K562 (cell line): Measurements from ENCODE around the gene PIP4K2A. TPM values are rescaled to one million over a fixed set of nuclear protein-coding genes. Genes with fewer than 3 reads are reported as not detected.

Experiments
- ATAC-seq: fragments of 200-7000 bp; cut with Tn5 transposase; 3 replicates; pipeline ENCODE4 v1.9.1; 2020; ENCODE audit warnings: moderate library complexity
- BruUV-seq: library from RNA; stranded (reverse); fragments of 400-500 nt; replicated peaks from 2 replicates; lab custom pipeline; 2021; lab: Mats Ljungman, UMichigan
- CTCF ChIA-PET: fragments of 300-600 bp; formaldehyde crosslinking; extraction: SDS; loops from one replicate; lab custom pipeline; 2021; ENCODE audit warnings: low intra/inter-chr PET ratio; lab: Yijun Ruan, JAX
- POLR2A ChIA-PET: fragments of 300-600, 350-650 bp; sonication (Branson Sonifier 250); formaldehyde crosslinking; extraction: SDS; loops from one replicate; lab custom pipeline; 2021; ENCODE audit warnings: antibody characterized with exemption, inconsistent platforms; lab: Yijun Ruan, JAX
- DNase-seq, 4 experiments: peaks; one replicate each; pipeline versions ENCODE4 v3.0.0 to v3.0.0-alpha.2; 2011 to 2018; ENCODE audit warnings: low spot score in 3 of 4, mixed read lengths in 3 of 4; ENCODE audit errors: extremely low read depth in 1 of 4
- FAIRE-seq: peaks from 2 replicates; lab custom pipeline; 2011; peaks lifted over from hg19 to GRCh38; lab: Jason Lieb, UNC
- H2AFZ ChIP-seq: 2 replicates; pipeline ENCODE4 v1.6.0; 2011; ENCODE audit warnings: low read depth, low read length, control low read depth, inconsistent platforms
- H3K27ac ChIP-seq: fragments of 200-600 bp; 3 replicates; pipeline ENCODE4 v1.8.0; 2011; ENCODE audit warnings: low read depth, mild to moderate bottlenecking, control low read depth, inconsistent platforms, low read length, moderate library complexity, mixed read lengths; ENCODE audit errors: extremely low read depth
- H3K27me3 ChIP-seq, 2 experiments: fragments of 300-600 bp in 1 of 2; 2 replicates in 1 of 2; 3 replicates in 1 of 2; pipeline versions ENCODE4 v1.6.0 to v1.8.0; 2011; ENCODE audit warnings: inconsistent platforms in 2 of 2, low read length in 2 of 2, mild to moderate bottlenecking in 1 of 2, mixed read lengths in 1 of 2, moderate library complexity in 1 of 2; ENCODE audit not compliant: control insufficient read depth in 2 of 2, insufficient read depth in 2 of 2
- H3K36me3 ChIP-seq: fragments of 300-600 bp; 3 replicates; pipeline ENCODE4 v1.8.0; 2011; ENCODE audit warnings: mild to moderate bottlenecking, low read length, inconsistent platforms; ENCODE audit not compliant: control insufficient read depth, insufficient read depth
- H3K4me1 ChIP-seq, 2 experiments: fragments of 200-600 bp in 1 of 2; replicated peaks in 1 of 2; 2 replicates in 1 of 2; 3 replicates in 1 of 2; pipeline versions ENCODE4 v1.5.1 to v1.8.0; 2011; ENCODE audit warnings: inconsistent platforms in 2 of 2, low read length in 2 of 2, mild to moderate bottlenecking in 1 of 2, mixed read lengths in 1 of 2, moderate library complexity in 1 of 2; ENCODE audit not compliant: control insufficient read depth in 2 of 2, insufficient read depth in 2 of 2
- H3K4me2 ChIP-seq: 2 replicates; pipeline ENCODE4 v1.6.1; 2011; ENCODE audit warnings: low read length, control low read depth, inconsistent platforms, mixed read lengths; ENCODE audit not compliant: insufficient read depth
- H3K4me3 ChIP-seq: fragments of 200-600 bp; sonication (generic), shearing (Covaris generic); 2 replicates; pipeline ENCODE4 v1.5.1; 2016; ENCODE audit warnings: control low read depth, inconsistent platforms
- H3K79me2 ChIP-seq: fragments of 200-600 bp; 3 replicates; pipeline ENCODE4 v1.8.0; 2011; ENCODE audit warnings: low read length, inconsistent platforms; ENCODE audit not compliant: control insufficient read depth, insufficient read depth
- H3K9ac ChIP-seq, 2 experiments: 2 replicates each; pipeline versions ENCODE4 v1.6.0 to v1.6.1; 2011; ENCODE audit warnings: low read depth in 2 of 2, low read length in 2 of 2, control low read depth in 1 of 2, inconsistent platforms in 1 of 2, mild to moderate bottlenecking in 1 of 2, mixed read lengths in 1 of 2; ENCODE audit not compliant: insufficient read depth in 1 of 2
- H3K9me1 ChIP-seq: one replicate; pipeline ENCODE4 v1.6.0; 2011; ENCODE audit warnings: inconsistent platforms, mild to moderate bottlenecking, low read length, moderate library complexity; ENCODE audit not compliant: control insufficient read depth, insufficient read depth
- H3K9me3 ChIP-seq: replicated peaks from 2 replicates; pipeline ENCODE4 v1.5.1; 2011; ENCODE audit warnings: low read depth, low read length, inconsistent platforms; ENCODE audit not compliant: control insufficient read depth, insufficient read depth
- H4K20me1 ChIP-seq: replicated peaks from 2 replicates; pipeline ENCODE4 v1.6.1; 2011; ENCODE audit warnings: low read length, inconsistent platforms, mixed read lengths; ENCODE audit not compliant: control insufficient read depth, insufficient read depth
- ARNT ChIP-seq, 2 experiments: fragments of 450-650 bp; IDR thresholded peaks; 2 replicates each; pipeline ENCODE4 v1.6.1; 2016; ENCODE audit warnings: mild to moderate bottlenecking in 1 of 2
- BCOR ChIP-seq: fragments of 450-650 bp; IDR thresholded peaks from 2 replicates; pipeline ENCODE4 v1.6.1; 2016
- CBFA2T2 ChIP-seq: fragments of 450-650 bp; conservative IDR thresholded peaks from 2 replicates; pipeline ENCODE4 v1.6.1; 2017; ENCODE audit warnings: mild to moderate bottlenecking
- E2F1 ChIP-seq: sonication (generic); formaldehyde crosslinking; IDR thresholded peaks from 2 replicates; pipeline ENCODE4 v1.8.1; 2023; ENCODE audit warnings: mild to moderate bottlenecking, missing genetic modification reagents, moderate library complexity
- FOXP1 ChIP-seq: sonication (generic); formaldehyde crosslinking; IDR thresholded peaks from 2 replicates; pipeline ENCODE4 v1.8.0; 2022; ENCODE audit warnings: mild to moderate bottlenecking, missing genetic modification reagents
- HDGF ChIP-seq: fragments of 450-650 bp; IDR thresholded peaks from 2 replicates; pipeline ENCODE4 v1.6.1; 2016
- MNT ChIP-seq, 2 experiments: fragments of 450-650 bp; conservative IDR thresholded peaks; 2 replicates each; pipeline ENCODE4 v1.6.1; 2017; ENCODE audit warnings: mild to moderate bottlenecking in 2 of 2, moderate library complexity in 2 of 2
- NCOA6 ChIP-seq: fragments of 450-650 bp; IDR thresholded peaks from 2 replicates; pipeline ENCODE4 v1.6.1; 2017; ENCODE audit warnings: mild to moderate bottlenecking
- NR3C1 ChIP-seq: sonication (generic); formaldehyde crosslinking; IDR thresholded peaks from 2 replicates; pipeline ENCODE4 v1.8.1; 2022; ENCODE audit warnings: missing genetic modification reagents
- RBFOX2 ChIP-seq: fragments of 200-400 bp; formaldehyde crosslinking; IDR thresholded peaks from 2 replicates; pipeline ENCODE4 v1.6.1; 2017; ENCODE audit warnings: low read depth, mild to moderate bottlenecking, low read length, moderate library complexity
- SETDB1 ChIP-seq: IDR thresholded peaks from one replicate; pipeline ENCODE4 v1.6.1; 2012; ENCODE audit warnings: low read length, control low read depth, inconsistent platforms
- SMARCE1 ChIP-seq: fragments of 450-650 bp; IDR thresholded peaks from 2 replicates; pipeline ENCODE4 v1.7.1; 2016; ENCODE audit warnings: mild to moderate bottlenecking
- ZBTB1 ChIP-seq: sonication (generic); formaldehyde crosslinking; IDR thresholded peaks from 2 replicates; pipeline ENCODE4 v1.8.1; 2023; ENCODE audit warnings: missing genetic modification reagents, low read depth, mild to moderate bottlenecking, borderline replicate concordance
- ZNF280B ChIP-seq: fragments of 250-450 bp; sonication (Bioruptor Pico); IDR thresholded peaks from 2 replicates; pipeline ENCODE4 v1.5.1; 2021; ENCODE audit warnings: mild to moderate bottlenecking
- WGBS: fragments of 100-300 bp; shearing (Covaris generic); methylation state at CpG from one replicate; pipeline ENCODE4 v1.1.6; 2016; ENCODE audit warnings: low coverage, mixed read lengths; ENCODE audit not compliant: insufficient coverage; ENCODE audit errors: missing lambda C conversion rate; 5-methylcytosine and 5-hydroxymethylcytosine counted together
- in situ Hi-C: fragments of 300-500 bp; cut with MboI; formaldehyde crosslinking; loops from 4 replicates; pipeline ENCODE4 v1.15.0; 2018; ENCODE audit warnings: inconsistent platforms, mixed read lengths
- intact Hi-C: fragments of 100-400 bp; cut with micrococcal nuclease; formaldehyde crosslinking; loops from 2 replicates; pipeline ENCODE4 v1.14.2; 2022
- polyA plus RNA-seq, 8 experiments: library from polyadenylated mRNA; depleted of rRNA in 4 of 8; stranded (reverse) in 5 of 8; unstranded in 3 of 8; fragments of >200 nt; fragmentation: Nextera tagmentation in 2 of 8; fragmentation: Illumina TruSeq in 1 of 8; extraction: Ambion mirVana in 2 of 8; extraction: Trizol in 1 of 8; gene quantifications; 2 replicates each; pipeline versions ENCODE4 v1.2.1 to v1.2.3, GENCODE V29; 2011 to 2014; ENCODE audit warnings: inconsistent platforms in 1 of 8, missing spikeins in 1 of 8
- total RNA-seq, 7 experiments: library from RNA; depleted of rRNA in 6 of 7; stranded (reverse); fragments of >200 nt in 6 of 7; fragmentation: Illumina TruSeq in 2 of 7; extraction: Trizol in 2 of 7; gene quantifications; 2 replicates each; pipeline versions ENCODE4 v1.2.1 to v1.2.3, GENCODE V29; 2011 to 2021; ENCODE audit warnings: low replicate concordance in 1 of 7
- TF ChIP-seq, protein P1 (sequence below): fragments of 450-650 bp; IDR thresholded peaks from 2 replicates; pipeline ENCODE4 v1.6.1; 2016; ENCODE audit warnings: antibody characterized with exemption

The PIP4K2A gene
- total and polyA plus RNA-seq, 9 of the 15 experiments (the other 6 are each of a cell fraction or from before 2014, with no cell fraction given): 35.6 to 117 (median 71.9) TPM

- Histone ChIP-seq H3K4me1 (peaks cover 19 to 21% of the 10 kb centered on the region in 2 experiments; a peak in 4 of 5 replicates), H3K27me3 (no peaks in the 10 kb centered on the region), H3K4me2 (peak overlapping the region; percentile 94), H4K20me1 (peaks cover 11% of the 10 kb centered on the region; the same call in 1 of the 2 replicates), H3K9ac (peak overlapping the region; percentile 85 to 99), H3K4me3 (peak overlapping the region; percentile 85), H3K36me3 (peaks cover 4% of the 10 kb centered on the region; the same call in 1 of the 3 replicates), H3K27ac (peak overlapping the region; percentile 93), H3K79me2 (peaks cover 60% of the 10 kb centered on the region), H2AFZ (no peak overlapping the region), H3K9me3 (no peaks in the 10 kb centered on the region), H3K9me1 (peaks cover 4% of the 10 kb centered on the region)
- in situ Hi-C loops (no loop called here), intact Hi-C loops (loop anchor here (2.0 to 10.0 kb wide), 4 partner anchors 44 to 142 kb away; no protein-coding TSS in a partner anchor)
- ChIA-PET CTCF (no interaction called here), POLR2A (interaction anchor here (0.6 to 1.4 kb wide), 13 partner anchors 7 to 352 kb away, joined by 3 to 5 read pairs (median 4); no protein-coding TSS in a partner anchor)
- peak; percentile 46 to 58 (median 52) for DNase-seq
- peak; percentile 63 for ATAC-seq
- FAIRE-seq: peak; percentile 78
- BruUV-seq: no TSS peak
- under 1% methylated on average over 52 of the region's 73 CpGs for WGBS
- TF ChIP-seq FOXP1: peak; percentile 10; the same call in 1 of the 2 replicates
- no peak for TF ChIP-seq E2F1 (CRISPR knock-in tag)
- TF ChIP-seq HDGF: no peak
- TF ChIP-seq RBFOX2: peak; percentile 76
- peak; percentile 9; the same call in 1 of the 2 replicates for TF ChIP-seq BCOR
- TF ChIP-seq ARNT (IDR thresholded peaks at IDR 0.05): 0 out of 4 replicates have a peak, but pooled peaks of 1 of the 2 experiments have one; percentile 61
- peak; percentile 49 to 67; a peak in 2 of 4 replicates for TF ChIP-seq MNT (conservative IDR thresholded peaks at IDR 0.05)
- no peak for TF ChIP-seq CBFA2T2
- TF ChIP-seq ZBTB1: peak; percentile 42
- TF ChIP-seq NR3C1 (CRISPR knock-in tag): 0 out of 2 replicates have a peak, but pooled peaks have one; percentile 39
- TF ChIP-seq, protein P1, sequence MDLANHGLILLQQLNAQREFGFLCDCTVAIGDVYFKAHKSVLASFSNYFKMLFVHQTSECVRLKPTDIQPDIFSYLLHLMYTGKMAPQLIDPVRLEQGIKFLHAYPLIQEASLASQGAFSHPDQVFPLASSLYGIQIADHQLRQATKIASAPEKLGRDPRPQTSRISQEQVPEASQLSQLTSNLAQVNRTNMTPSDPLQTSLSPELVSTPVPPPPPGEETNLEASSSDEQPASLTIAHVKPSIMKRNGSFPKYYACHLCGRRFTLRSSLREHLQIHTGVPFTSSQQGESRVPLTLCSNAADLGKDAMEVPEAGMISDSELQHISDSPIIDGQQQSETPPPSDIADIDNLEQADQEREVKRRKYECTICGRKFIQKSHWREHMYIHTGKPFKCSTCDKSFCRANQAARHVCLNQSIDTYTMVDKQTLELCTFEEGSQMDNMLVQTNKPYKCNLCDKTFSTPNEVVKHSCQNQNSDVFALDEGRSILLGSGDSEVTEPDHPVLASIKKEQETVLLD: 0 out of 2 replicates have a peak, but pooled peaks have one; percentile 24
- TF ChIP-seq NCOA6: no peak
- peak; percentile 28; the same call in 1 of the 2 replicates for TF ChIP-seq SMARCE1
- TF ChIP-seq SETDB1: no peak
- TF ChIP-seq ZNF280B: no peak
Measured at GRCh38 chr10:22712956-22713852, 1.2 kb downstream of the PIP4K2A start.
